ENCODE measurements around the gene ZDHHC3.
"Not testable (repeated sequence)": the region's sequence is repeated elsewhere in the genome, so short reads cannot be mapped to it uniquely, and the experiment has no call there.

The ZDHHC3 gene

GRCh38 chr3:44957986-44958385 lies 18.0 kb downstream of the ZDHHC3 start:
- no peak for TF ChIP-seq CTCF (conservative IDR thresholded peaks at IDR 0.05; ENCODE audit: low read length)
- DNase-seq (ENCODE audit: low read depth), result no peak
- H3K4me3 ChIP-seq (ENCODE audit: low read length), result no peak overlapping the region

- no peak for DNase-seq (ENCODE audit: low read depth)
- no peak for TF ChIP-seq CTCF (conservative IDR thresholded peaks at IDR 0.05; ENCODE audit: low read length)
- H3K4me3 ChIP-seq (ENCODE audit: low read length), result no peak overlapping the region
Observed at GRCh38 chr3:44955917-44956316, 20.1 kb downstream of the ZDHHC3 start.

- DNase-seq (ENCODE audit: low read depth), result peak; percentile 7
- no peak overlapping the region for H3K4me3 ChIP-seq (ENCODE audit: low read length)
- TF ChIP-seq CTCF (conservative IDR thresholded peaks at IDR 0.05; ENCODE audit: low read length), result no peak
Observed at GRCh38 chr3:44954962-44955361, 21.0 kb downstream of the ZDHHC3 start.

GRCh38 chr3:44954304-44954703 lies 21.7 kb downstream of the ZDHHC3 start:
- no peak for TF ChIP-seq CTCF (conservative IDR thresholded peaks at IDR 0.05; ENCODE audit: low read length)
- DNase-seq (ENCODE audit: low read depth), result no peak
- H3K4me3 ChIP-seq (ENCODE audit: low read length), result no peak overlapping the region

GRCh38 chr3:44952689-44953088 lies 23.3 kb downstream of the ZDHHC3 start:
- no peak for DNase-seq (ENCODE audit: low read depth)
- no peak for TF ChIP-seq CTCF (conservative IDR thresholded peaks at IDR 0.05; ENCODE audit: low read length)
- H3K4me3 ChIP-seq (ENCODE audit: low read length), result no peak overlapping the region

GRCh38 chr3:44950275-44950734 lies 25.7 kb downstream of the ZDHHC3 start:
- H3K4me3 ChIP-seq (ENCODE audit: low read length), result no peak overlapping the region
- TF ChIP-seq CTCF (conservative IDR thresholded peaks at IDR 0.05; ENCODE audit: low read length), result no peak
- DNase-seq (ENCODE audit: low read depth), result no peak

GRCh38 chr3:44949770-44950169 lies 26.2 kb downstream of the ZDHHC3 start:
- DNase-seq (ENCODE audit: low read depth); H3K4me3 ChIP-seq (ENCODE audit: low read length): not testable (repeated sequence)

- no peak for DNase-seq (ENCODE audit: low read depth)
- H3K4me3 ChIP-seq (ENCODE audit: low read length), result no peak overlapping the region
- TF ChIP-seq CTCF (conservative IDR thresholded peaks at IDR 0.05; ENCODE audit: low read length), result no peak
Observed at GRCh38 chr3:44948239-44948638, 27.7 kb downstream of the ZDHHC3 start.

Data from AG10803 (cell line).